H9 (cell line): ENCODE data around the gene FMN1. TPM values are rescaled to one million over a fixed set of nuclear protein-coding genes. Genes with fewer than 3 reads are reported as not detected.

Experiments used
- DNase-seq: peaks from one replicate; pipeline ENCODE4 v3.0.0-alpha.2; 2017
- H2AFZ ChIP-seq: one replicate; pipeline ENCODE4 v1.6.1; 2013; ENCODE audit warnings: mild to moderate bottlenecking, low read length, control low read depth, moderate library complexity
- H2AK5ac ChIP-seq: 2 replicates; pipeline ENCODE4 v1.6.1; 2013; ENCODE audit warnings: low read length, control low read depth, mixed read lengths; ENCODE audit not compliant: insufficient read length
- H2BK120ac ChIP-seq: one replicate; pipeline ENCODE4 v1.6.1; 2013; ENCODE audit warnings: low read depth, mild to moderate bottlenecking, low read length, control low read depth, inconsistent platforms; ENCODE audit not compliant: poor library complexity, severe bottlenecking
- H2BK12ac ChIP-seq: 2 replicates; pipeline ENCODE4 v1.6.1; 2013; ENCODE audit warnings: low read length, control low read depth, mixed read lengths, low read depth; ENCODE audit not compliant: insufficient read length
- H2BK15ac ChIP-seq: 2 replicates; pipeline ENCODE4 v1.6.1; 2013; ENCODE audit warnings: low read depth, low read length, control low read depth
- H2BK20ac ChIP-seq: one replicate; pipeline ENCODE4 v1.6.1; 2013; ENCODE audit warnings: low read depth, mild to moderate bottlenecking, low read length, control low read depth, inconsistent platforms; ENCODE audit not compliant: poor library complexity, severe bottlenecking
- H2BK5ac ChIP-seq: 2 replicates; pipeline ENCODE4 v1.6.1; 2013; ENCODE audit warnings: low read length, control low read depth, mixed read lengths; ENCODE audit not compliant: insufficient read length
- H3K14ac ChIP-seq: 2 replicates; pipeline ENCODE4 v1.6.1; 2013; ENCODE audit warnings: low read length, control low read depth; ENCODE audit not compliant: insufficient read depth
- H3K18ac ChIP-seq: 2 replicates; pipeline ENCODE4 v1.6.1; 2013; ENCODE audit warnings: low read depth, mild to moderate bottlenecking, mixed read lengths, low read length, control low read depth; ENCODE audit not compliant: insufficient read length
- H3K23ac ChIP-seq: 2 replicates; pipeline ENCODE4 v1.6.1; 2013; ENCODE audit warnings: low read length, control low read depth, mixed read lengths, low read depth; ENCODE audit not compliant: insufficient read length
- H3K23me2 ChIP-seq: 2 replicates; pipeline ENCODE4 v1.6.1; 2013; ENCODE audit warnings: low read depth, mild to moderate bottlenecking, mixed read lengths, low read length, control low read depth; ENCODE audit not compliant: insufficient read length, poor library complexity, severe bottlenecking
- H3K27ac ChIP-seq: 2 replicates; pipeline ENCODE4 v1.5.1; 2013; ENCODE audit warnings: low read length, control low read depth, mixed read lengths, low read depth; ENCODE audit not compliant: insufficient read length
- H3K27me3 ChIP-seq: 2 replicates; pipeline ENCODE4 v1.6.1; 2013; ENCODE audit warnings: low read length, control low read depth, inconsistent platforms; ENCODE audit not compliant: insufficient read depth
- H3K4ac ChIP-seq: 2 replicates; pipeline ENCODE4 v1.6.1; 2013; ENCODE audit warnings: low read depth, mild to moderate bottlenecking, control low read depth, inconsistent platforms, low read length, moderate library complexity
- H3K4me1 ChIP-seq: 2 replicates; pipeline ENCODE4 v1.6.1; 2013; ENCODE audit warnings: low read length, control low read depth, inconsistent platforms; ENCODE audit not compliant: insufficient read depth
- H3K4me2 ChIP-seq: 2 replicates; pipeline ENCODE4 v1.6.1; 2013; ENCODE audit warnings: low read length, control low read depth, mixed read lengths; ENCODE audit not compliant: insufficient read length, insufficient read depth
- H3K56ac ChIP-seq: 2 replicates; pipeline ENCODE4 v1.6.1; 2013; ENCODE audit warnings: low read depth, mild to moderate bottlenecking, mixed read lengths, low read length, control low read depth; ENCODE audit not compliant: insufficient read length
- H3K79me1 ChIP-seq: 2 replicates; pipeline ENCODE4 v1.6.1; 2013; ENCODE audit warnings: low read depth, mild to moderate bottlenecking, moderate library complexity, low read length, control low read depth, inconsistent platforms; ENCODE audit not compliant: insufficient read depth, poor library complexity, severe bottlenecking
- H3K79me2 ChIP-seq: 2 replicates; pipeline ENCODE4 v1.6.1; 2013; ENCODE audit warnings: low read length, control low read depth, inconsistent platforms; ENCODE audit not compliant: insufficient read depth
- H3K9ac ChIP-seq: 2 replicates; pipeline ENCODE4 v1.6.1; 2013; ENCODE audit warnings: low read length, control low read depth, mixed read lengths; ENCODE audit not compliant: insufficient read length; ENCODE audit errors: extremely low read depth
- H3K9me3 ChIP-seq: one replicate; pipeline ENCODE4 v1.6.1; 2013; ENCODE audit warnings: low read depth, low read length, inconsistent platforms; ENCODE audit not compliant: control insufficient read depth
- H3T11ph ChIP-seq: one replicate; pipeline ENCODE4 v1.6.1; 2013; ENCODE audit warnings: mild to moderate bottlenecking, low read length, control low read depth, inconsistent platforms
- H4K20me1 ChIP-seq: one replicate; pipeline ENCODE4 v1.6.1; 2013; ENCODE audit not compliant: control insufficient read depth, insufficient read length, insufficient read depth
- H4K5ac ChIP-seq: 2 replicates; pipeline ENCODE4 v1.6.1; 2013; ENCODE audit warnings: low read depth, mild to moderate bottlenecking, mixed read lengths, low read length, control low read depth; ENCODE audit not compliant: insufficient read length
- H4K8ac ChIP-seq: replicated peaks from 2 replicates; pipeline ENCODE4 v1.6.1; 2013; ENCODE audit warnings: low read length, control low read depth, mixed read lengths, low read depth; ENCODE audit not compliant: insufficient read length
- H4K91ac ChIP-seq: 2 replicates; pipeline ENCODE4 v1.6.1; 2013; ENCODE audit warnings: low read depth, mild to moderate bottlenecking, moderate library complexity, mixed read lengths, low read length, control low read depth; ENCODE audit not compliant: insufficient read length
- H3K27ac Mint-ChIP-seq, 3 experiments: 2 replicates in 2 of 3; 3 replicates in 1 of 3; pipeline ENCODE4 v1.8.0; 2020 to 2021; ENCODE audit warnings: mixed read lengths in 3 of 3, mild to moderate bottlenecking in 1 of 3, moderate library complexity in 1 of 3
- H3K27me3 Mint-ChIP-seq: 2 replicates; pipeline ENCODE4 v1.8.0; 2021; ENCODE audit warnings: low read depth, mild to moderate bottlenecking, moderate library complexity, mixed read lengths
- H3K36me3 Mint-ChIP-seq, 3 experiments: 2 replicates in 2 of 3; 3 replicates in 1 of 3; pipeline ENCODE4 v1.8.0; 2020 to 2021; ENCODE audit warnings: low read depth in 3 of 3, mixed read lengths in 3 of 3; ENCODE audit not compliant: insufficient read depth in 1 of 3
- H3K4me1 Mint-ChIP-seq, 2 experiments: 2 replicates each; pipeline ENCODE4 v1.8.0; 2020; ENCODE audit warnings: mixed read lengths in 2 of 2
- H3K4me3 Mint-ChIP-seq, 2 experiments: 2 replicates in 1 of 2; 3 replicates in 1 of 2; pipeline ENCODE4 v1.8.0; 2020 to 2021; ENCODE audit warnings: mild to moderate bottlenecking in 2 of 2, mixed read lengths in 2 of 2, moderate library complexity in 1 of 2
- H3K9me3 Mint-ChIP-seq, 2 experiments: 2 replicates in 1 of 2; 3 replicates in 1 of 2; pipeline ENCODE4 v1.8.0; 2020; ENCODE audit warnings: mild to moderate bottlenecking in 2 of 2, mixed read lengths in 2 of 2, moderate library complexity in 1 of 2
- CTCF ChIP-seq: fragments of 200-600 bp; sonication (generic); conservative IDR thresholded peaks from 3 replicates; pipeline ENCODE4 v1.8.0; 2021; ENCODE audit warnings: antibody characterized with exemption, mild to moderate bottlenecking
- WGBS: extraction: QIAGEN DNeasy Blood & Tissue Kit; methylation state at CpG from one replicate; pipeline ENCODE4 v1.1.7; 2013; ENCODE audit warnings: missing lambda C conversion rate, low lambda C conversion rate, mixed read lengths; ENCODE audit not compliant: insufficient read length; ENCODE audit errors: extremely low coverage; 5-methylcytosine and 5-hydroxymethylcytosine counted together
- total RNA-seq: library from RNA; stranded (reverse); gene quantifications from 2 replicates; pipeline ENCODE4 v1.2.1, GENCODE V29; 2021

Gene FMN1
- total RNA-seq, 1 experiment from 2014 or later: 1.9 TPM

- no peak overlapping the region for H3K27ac ChIP-seq
- H2BK120ac ChIP-seq: no peak overlapping the region
- H2BK5ac ChIP-seq: no peak overlapping the region
- no peak overlapping the region for H2BK20ac ChIP-seq
- peaks cover 22% of the 10 kb centered on the region for H3K9me3 ChIP-seq
- H4K91ac ChIP-seq: no peak overlapping the region
- H3K4me1 Mint-ChIP-seq: no peaks in the 10 kb centered on the region
- H3K27me3 Mint-ChIP-seq: peaks cover 2% of the 10 kb centered on the region
- no peak overlapping the region for H2AK5ac ChIP-seq
- no peak overlapping the region for H3K4ac ChIP-seq
- no CpG with 5 or more reads among the region's 8 CpGs for WGBS
- H3K27ac Mint-ChIP-seq: no peak overlapping the region
- no peaks in the 10 kb centered on the region for H3K23me2 ChIP-seq
- H3K36me3 Mint-ChIP-seq: peaks cover 14 to 33% (median 32%) of the 10 kb centered on the region in 3 experiments; a peak in 6 of 7 replicates
- H3K79me2 ChIP-seq: no peaks in the 10 kb centered on the region
- no peak overlapping the region for H2AFZ ChIP-seq
- H3K4me2 ChIP-seq: no peak overlapping the region
- no peaks in the 10 kb centered on the region for H3K4me1 ChIP-seq
- no peak overlapping the region for H3K4me3 Mint-ChIP-seq
- H3K14ac ChIP-seq: no peak overlapping the region
- no peaks in the 10 kb centered on the region for H4K20me1 ChIP-seq
- H3K27me3 ChIP-seq: no peaks in the 10 kb centered on the region
- no peak overlapping the region for H4K5ac ChIP-seq
- peaks cover 36 to 57% of the 10 kb centered on the region in 2 experiments for H3K9me3 Mint-ChIP-seq
- H3K23ac ChIP-seq: no peak overlapping the region
- H3K56ac ChIP-seq: no peak overlapping the region
- no peak overlapping the region for H4K8ac ChIP-seq
- H3T11ph ChIP-seq: no peak overlapping the region
- no peak overlapping the region for H2BK12ac ChIP-seq
- TF ChIP-seq CTCF: no peak
- no peaks in the 10 kb centered on the region for H3K79me1 ChIP-seq
- no peak overlapping the region for H3K18ac ChIP-seq
- H2BK15ac ChIP-seq: no peak overlapping the region
- DNase-seq: no peak
- H3K9ac ChIP-seq: no peak overlapping the region
Measured at GRCh38 chr15:33045066-33045810, 149.3 kb downstream of the FMN1 start.
